Prostate gland (tissue), 2 donors: ENCODE data around the gene ZCCHC7.
"Not testable (repeated sequence)": the region's sequence is repeated elsewhere in the genome, so short reads cannot be mapped to it uniquely, and the experiment has no call there.

ENCODE experiments used
- POLR2A ChIP-seq: fragments of 450-650 bp; IDR thresholded peaks from one replicate; pipeline ENCODE4 v1.6.1; 2016; ENCODE audit warnings: antibody characterized with exemption, mild to moderate bottlenecking
- POLR2AphosphoS5 ChIP-seq: sonication (generic); formaldehyde crosslinking; IDR thresholded peaks from one replicate; pipeline ENCODE4 v1.6.1; 2017; ENCODE audit warnings: antibody characterized with exemption
- TF ChIP-seq, protein P1 (sequence below), 4 experiments: fragments of 200-600 bp in 2 of 4; fragments of 450-650 bp in 2 of 4; sonication (generic) in 2 of 4; IDR thresholded peaks; 1 replicate in 3 of 4; 2 replicates in 1 of 4; pipeline ENCODE4 v1.5.1; 2016 to 2019; ENCODE audit warnings: antibody characterized with exemption in 4 of 4, mild to moderate bottlenecking in 2 of 4, moderate library complexity in 2 of 4

DNA sequence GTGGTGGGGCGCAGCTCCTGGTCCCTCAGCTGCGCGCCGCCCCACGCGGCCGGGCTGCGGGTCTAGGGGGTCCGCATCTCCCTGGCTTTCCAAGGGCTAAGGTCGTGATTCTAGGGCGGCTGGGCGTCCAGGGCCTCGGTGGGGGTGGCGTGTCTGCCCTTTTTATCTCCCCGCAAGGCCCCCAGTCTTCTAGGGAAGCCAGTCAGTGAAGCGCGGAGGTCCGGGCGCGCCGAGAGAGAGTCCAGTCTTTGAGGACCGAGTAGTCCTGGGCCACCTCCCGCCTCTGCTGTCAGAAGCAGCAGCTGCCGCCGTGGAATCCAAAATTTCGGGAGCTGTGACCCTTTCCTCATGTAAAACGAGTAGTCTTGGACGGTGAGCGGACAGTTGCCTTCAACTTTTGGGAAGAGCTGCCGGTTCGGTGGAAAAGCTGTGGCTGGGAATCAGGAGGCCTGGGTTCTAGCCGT lies 40.2 kb upstream of the ZCCHC7 start:
- not testable (repeated sequence) for TF ChIP-seq POLR2A, POLR2AphosphoS5
- TF ChIP-seq, protein P1, sequence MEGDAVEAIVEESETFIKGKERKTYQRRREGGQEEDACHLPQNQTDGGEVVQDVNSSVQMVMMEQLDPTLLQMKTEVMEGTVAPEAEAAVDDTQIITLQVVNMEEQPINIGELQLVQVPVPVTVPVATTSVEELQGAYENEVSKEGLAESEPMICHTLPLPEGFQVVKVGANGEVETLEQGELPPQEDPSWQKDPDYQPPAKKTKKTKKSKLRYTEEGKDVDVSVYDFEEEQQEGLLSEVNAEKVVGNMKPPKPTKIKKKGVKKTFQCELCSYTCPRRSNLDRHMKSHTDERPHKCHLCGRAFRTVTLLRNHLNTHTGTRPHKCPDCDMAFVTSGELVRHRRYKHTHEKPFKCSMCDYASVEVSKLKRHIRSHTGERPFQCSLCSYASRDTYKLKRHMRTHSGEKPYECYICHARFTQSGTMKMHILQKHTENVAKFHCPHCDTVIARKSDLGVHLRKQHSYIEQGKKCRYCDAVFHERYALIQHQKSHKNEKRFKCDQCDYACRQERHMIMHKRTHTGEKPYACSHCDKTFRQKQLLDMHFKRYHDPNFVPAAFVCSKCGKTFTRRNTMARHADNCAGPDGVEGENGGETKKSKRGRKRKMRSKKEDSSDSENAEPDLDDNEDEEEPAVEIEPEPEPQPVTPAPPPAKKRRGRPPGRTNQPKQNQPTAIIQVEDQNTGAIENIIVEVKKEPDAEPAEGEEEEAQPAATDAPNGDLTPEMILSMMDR (IDR thresholded peaks at IDR 0.05) = not testable (repeated sequence)
